Ovary (tissue), 9 donors: ENCODE results near the gene UBXN7. TPM values are rescaled to one million over a fixed set of nuclear protein-coding genes. Genes with fewer than 3 reads are reported as not detected.
"Not testable (repeated sequence)": the region's sequence is repeated elsewhere in the genome, so short reads cannot be mapped to it uniquely, and the experiment has no call there.

ENCODE experiments used
- DNase-seq, 5 donors: peaks; one replicate each; pipeline ENCODE4 v3.0.0-alpha.2; 2019 to 2020
- H3K27ac ChIP-seq, 2 donors: fragments of 200-600 bp; one replicate each; pipeline versions ENCODE4 v1.5.1 to v1.8.0; 2019 to 2022
- H3K27me3 ChIP-seq: fragments of 200-600 bp; one replicate; pipeline ENCODE4 v1.8.0; 2022
- H3K36me3 ChIP-seq: fragments of 200-600 bp; sonication (generic); one replicate; pipeline ENCODE4 v1.5.1; 2019
- H3K4me1 ChIP-seq: one replicate; pipeline ENCODE4 v1.8.1; 2013; ENCODE audit warnings: mild to moderate bottlenecking, moderate library complexity; ENCODE audit not compliant: insufficient read depth
- H3K4me3 ChIP-seq: fragments of 200-600 bp; sonication (generic); one replicate; pipeline ENCODE4 v1.5.1; 2017
- H3K9me3 ChIP-seq, 2 donors: fragments of 200-600 bp in 1 of 2; sonication (generic) in 1 of 2; one replicate each; pipeline versions ENCODE4 v1.5.1 to v1.8.1; 2013 to 2019; ENCODE audit warnings: mild to moderate bottlenecking in 1 of 2, moderate library complexity in 1 of 2
- CTCF ChIP-seq, 3 donors: fragments of 450-650 bp in 2 of 3; fragments of 200-600 bp in 1 of 3; IDR thresholded peaks; one replicate each; pipeline versions ENCODE4 v1.5.1 to v1.8.0; 2016 to 2022; ENCODE audit warnings: antibody characterized with exemption in 3 of 3, mild to moderate bottlenecking in 1 of 3
- EP300 ChIP-seq: sonication (generic); formaldehyde crosslinking; IDR thresholded peaks from one replicate; pipeline ENCODE4 v1.6.1; 2017; ENCODE audit warnings: antibody characterized with exemption
- POLR2A ChIP-seq: fragments of 450-650 bp; IDR thresholded peaks from one replicate; pipeline ENCODE4 v1.6.1; 2017; ENCODE audit warnings: antibody characterized with exemption, mild to moderate bottlenecking, moderate library complexity
- WGBS, 3 donors: extraction: QIAGEN DNeasy Blood & Tissue Kit in 1 of 3; methylation state at CpG; one replicate each; pipeline versions ENCODE4 v1.1.5 to v1.1.7; 2013 to 2017; 5-methylcytosine and 5-hydroxymethylcytosine counted together
- intact Hi-C, 4 donors: fragments of 100-400 bp; cut with DNase I; formaldehyde crosslinking; loops; one replicate each; pipeline versions ENCODE4 v1.11.0 to v1.15.1; 2022 to 2023
- polyA plus RNA-seq, 2 donors: library from polyadenylated mRNA; stranded (reverse); fragments of 200-250 nt in 1 of 2; fragments of 350-450 nt in 1 of 2; fragmentation: Illumina TruSeq in 1 of 2; extraction: RNeasy Lipid Tissue Mini Kit (QIAGEN cat#74804) in 1 of 2; gene quantifications; one replicate each; pipeline ENCODE4 v1.2.3, GENCODE V29; 2013 to 2014
- total RNA-seq, 7 donors: library from RNA; depleted of rRNA in 2 of 7; stranded (reverse); fragments of >200 nt in 2 of 7; fragmentation: NEBNext Ultra II Directional in 3 of 7; extraction: Animal tissue kit (Norgen Biotek cat#: 25700) in 3 of 7; gene quantifications; one replicate each; pipeline versions ENCODE4 v1.1.0 to v1.2.4, GENCODE V29; 2016 to 2023
- donor health status: DM: no; HTN: no; CAD: no; lungs with moderate emphysema.
- donor health status: DM: no; HTN: no; CAD: no.
- donor health status: Bipolar disorder and iron deficiency.
- donor health status: DM: yes; HTN: yes; CAD: no.
- donor health status: DM: no; HTN: no; CAD: no.
- donor health status: DM: yes; HTN: yes; CAD: no.

The UBXN7 gene
- total and polyA plus RNA-seq, 9 donors: 13.0 to 71.4 (median 58.5) TPM

DNA sequence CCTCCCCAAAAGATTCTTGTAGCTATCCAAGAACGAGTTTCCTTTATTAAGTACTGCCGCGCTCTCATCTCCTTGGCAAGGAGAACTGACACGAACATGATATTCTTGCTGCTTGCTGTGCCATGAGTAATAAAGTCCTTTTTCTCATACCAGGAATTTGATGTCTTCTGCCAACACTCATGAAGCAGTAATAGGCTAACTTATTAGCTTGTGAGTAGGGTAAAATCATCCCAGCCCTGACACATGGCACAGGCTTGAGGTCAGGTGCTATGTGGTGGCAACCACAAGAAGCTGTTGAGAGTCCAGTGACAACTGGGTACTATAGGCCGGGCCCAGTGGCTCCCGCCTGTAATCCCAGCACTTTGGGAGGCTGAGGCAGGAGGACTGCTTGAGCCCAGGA, 22.7 kb upstream of the UBXN7 start:
- no peak for TF ChIP-seq CTCF (IDR thresholded peaks at IDR 0.05)
- TF ChIP-seq EP300: no peak
- no peak for TF ChIP-seq POLR2A
- Histone ChIP-seq H3K27me3 (no peaks in the 10 kb centered on the region), H3K36me3 (no peaks in the 10 kb centered on the region), H3K4me3 (no peak overlapping the region), H3K9me3 (no peaks in the 10 kb centered on the region), H3K4me1 (no peaks in the 10 kb centered on the region), H3K27ac (no peak overlapping the region)
- no peak for DNase-seq
- 82 to 96% (median 95%) methylated on average over 6 of the region's 6 CpGs for WGBS, 3 donors
- intact Hi-C loops: no loop called here

DNA sequence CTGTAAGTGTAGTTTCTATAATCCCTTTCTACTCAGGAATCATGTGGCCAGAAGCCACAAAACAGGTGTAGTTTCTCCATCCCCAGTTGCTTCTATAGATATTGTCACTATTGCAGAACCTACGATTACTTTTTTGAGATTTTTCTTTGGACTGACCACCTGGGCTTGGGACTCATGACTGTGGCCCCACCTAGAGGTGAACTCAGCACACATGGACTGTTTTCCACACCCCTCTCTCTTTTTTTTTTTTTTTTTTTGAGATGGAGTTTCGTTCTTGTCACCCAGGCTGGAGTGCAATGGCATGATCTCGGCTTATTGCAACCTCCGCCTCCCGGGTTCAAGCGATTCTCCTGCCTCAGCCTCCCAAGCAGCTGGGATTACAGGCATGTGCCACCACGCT, 13.2 kb upstream of the UBXN7 start:
- WGBS, 3 donors: 78 to 88% (median 83%) methylated on average over 7 of the region's 7 CpGs
- H3K27me3 ChIP-seq, H3K4me3 ChIP-seq, H3K36me3 ChIP-seq, DNase-seq, H3K27ac ChIP-seq, intact Hi-C loops, H3K4me1 ChIP-seq, H3K9me3 ChIP-seq: not testable (repeated sequence)

DNA sequence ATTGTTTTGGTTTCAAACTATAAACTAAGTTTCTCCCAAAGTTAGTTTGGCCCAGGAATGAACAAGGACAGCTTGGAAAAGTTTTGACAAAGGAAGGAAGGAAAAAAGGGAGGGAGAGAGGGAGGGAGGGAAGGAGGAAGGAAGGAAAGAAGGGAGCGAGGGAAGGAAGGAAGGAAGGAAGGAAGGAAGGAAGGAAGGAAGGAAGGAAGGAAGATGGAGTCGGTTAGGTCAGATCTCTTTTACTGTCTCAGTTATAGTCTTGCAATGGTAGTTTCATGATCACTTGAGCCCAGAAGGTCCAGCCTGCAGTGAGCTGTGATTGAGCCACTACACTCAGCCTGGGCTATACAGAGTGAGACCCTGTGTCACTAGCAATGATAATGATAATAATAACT, 12.3 kb upstream of the UBXN7 start:
- Histone ChIP-seq H3K27ac (no peak overlapping the region), H3K36me3 (no peaks in the 10 kb centered on the region), H3K27me3 (no peaks in the 10 kb centered on the region), H3K9me3 (no peaks in the 10 kb centered on the region), H3K4me1 (peaks cover 3% of the 10 kb centered on the region), H3K4me3 (no peak overlapping the region)
- intact Hi-C loops: no loop called here
- whole genome bisulfite sequencing, 3 donors: 9 to 24% (median 15%) methylated on average over 2 of the region's 2 CpGs
- no peak for DNase-seq
- no peak for TF ChIP-seq CTCF (IDR thresholded peaks at IDR 0.05)
- TF ChIP-seq POLR2A: no peak
- no peak for TF ChIP-seq EP300

DNA sequence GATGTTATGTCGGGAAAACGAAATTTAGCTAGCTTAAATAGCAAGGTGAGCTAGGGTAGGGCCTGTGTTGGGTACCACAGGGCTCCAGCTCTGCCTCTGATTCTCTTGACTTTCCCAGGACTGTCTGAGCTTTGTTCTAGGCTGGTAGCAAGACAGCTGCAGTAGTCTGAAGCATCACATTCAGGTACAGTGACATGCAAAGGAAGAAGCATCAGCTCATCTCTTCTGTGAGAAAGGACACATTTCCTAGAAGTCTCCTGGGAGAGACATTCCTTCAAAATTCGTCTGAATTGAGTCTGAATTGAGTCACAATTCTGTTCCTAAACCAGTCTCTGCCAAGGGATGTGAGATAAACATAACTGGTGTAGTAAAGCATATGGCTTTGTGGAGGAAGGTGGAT, 8.5 kb upstream of the UBXN7 start:
- no peak overlapping the region for H3K27ac ChIP-seq
- H3K36me3 ChIP-seq: no peaks in the 10 kb centered on the region
- no peak overlapping the region for H3K4me3 ChIP-seq
- peaks cover 3% of the 10 kb centered on the region for H3K4me1 ChIP-seq
- intact Hi-C loops: no loop called here
- no peaks in the 10 kb centered on the region for H3K9me3 ChIP-seq
- no peak for TF ChIP-seq POLR2A
- TF ChIP-seq EP300: no peak
- no peak for TF ChIP-seq CTCF (IDR thresholded peaks at IDR 0.05)
- WGBS, 3 donors: 72 to 76% (median 74%) methylated on average over 3 of the region's 3 CpGs
- no peak for DNase-seq
- no peaks in the 10 kb centered on the region for H3K27me3 ChIP-seq

DNA sequence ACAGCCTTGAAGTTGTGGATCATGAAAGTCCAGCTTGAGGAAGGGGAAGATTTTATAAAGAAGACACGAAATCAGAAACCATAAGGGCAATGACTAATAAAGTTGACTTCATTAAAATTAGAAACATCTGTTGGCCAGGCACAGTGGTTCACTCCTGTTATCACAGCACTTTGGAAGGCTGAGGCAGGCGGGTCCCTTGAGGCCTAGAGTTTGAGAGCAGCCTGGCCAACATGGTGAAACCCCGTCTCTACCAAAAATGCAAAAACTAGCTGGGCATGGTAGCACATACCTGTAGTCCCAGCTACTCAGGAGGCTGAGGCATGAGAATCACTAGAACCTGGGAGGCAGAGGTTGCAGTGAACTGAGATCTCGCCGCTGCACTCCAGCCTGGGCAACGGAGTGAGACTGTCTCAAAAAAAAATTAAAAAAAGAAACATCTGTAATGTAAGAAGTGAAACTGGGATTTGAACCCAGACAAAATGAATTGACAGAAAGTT, 7.9 kb upstream of the UBXN7 start:
- Histone ChIP-seq H3K27ac (no peak overlapping the region), H3K27me3 (no peaks in the 10 kb centered on the region), H3K36me3 (no peaks in the 10 kb centered on the region), H3K9me3 (no peaks in the 10 kb centered on the region), H3K4me3 (no peak overlapping the region), H3K4me1 (peaks cover 2% of the 10 kb centered on the region)
- DNase-seq: no peak
- TF ChIP-seq EP300: no peak
- no peak for TF ChIP-seq CTCF (IDR thresholded peaks at IDR 0.05)
- no peak for TF ChIP-seq POLR2A
- intact Hi-C loops: no loop called here
- 62 to 69% (median 63%) methylated on average over 6 of the region's 6 CpGs for WGBS, 3 donors
